Body of pancreas (tissue), 4 donors: Measurements from ENCODE around the gene VWA8.

ENCODE experiments used
- CTCF ChIP-seq, 7 experiments: fragments of 450-650 bp in 4 of 7; fragments of 200-600 bp in 3 of 7; sonication (generic) in 3 of 7; IDR thresholded peaks; one replicate each; pipeline ENCODE4 v1.5.1; 2016 to 2019; ENCODE audit warnings: antibody characterized with exemption in 7 of 7
- POLR2A ChIP-seq, 3 donors: fragments of 450-650 bp; IDR thresholded peaks; one replicate each; pipeline ENCODE4 v1.6.1; 2016; ENCODE audit warnings: antibody characterized with exemption in 3 of 3, mild to moderate bottlenecking in 2 of 3

- TF ChIP-seq CTCF (IDR thresholded peaks at IDR 0.05): no peak
- no peak for TF ChIP-seq POLR2A (IDR thresholded peaks at IDR 0.05)
These were observed 321.5 kb downstream of the VWA8 start for GRCh38 chr13:41639237-41639904.
